Uterus (tissue), 4 donors: ENCODE measurements around the gene TSPAN18. TPM values are rescaled to one million over a fixed set of nuclear protein-coding genes. Genes with fewer than 3 reads are reported as not detected.

Experiments
- DNase-seq, 2 donors: peaks; one replicate each; pipeline ENCODE4 v3.0.0-alpha.2; 2019 to 2020
- H3K27ac ChIP-seq, 2 donors: fragments of 200-600 bp; sonication (generic); 1 replicate in 1 of 2; 2 replicates in 1 of 2; pipeline ENCODE4 v1.5.1; 2016 to 2018
- H3K27me3 ChIP-seq, 2 donors: fragments of 200-600 bp; sonication (generic); one replicate each; pipeline ENCODE4 v1.5.1; 2018 to 2019; ENCODE audit warnings: control low read depth in 1 of 2
- H3K36me3 ChIP-seq, 2 donors: fragments of 200-600 bp; sonication (generic); one replicate each; pipeline ENCODE4 v1.5.1; 2019; ENCODE audit warnings: control low read depth in 1 of 2
- H3K4me1 ChIP-seq, 2 donors: fragments of 200-600 bp; sonication (generic); one replicate each; pipeline ENCODE4 v1.5.1; 2018 to 2019; ENCODE audit warnings: control low read depth in 1 of 2
- H3K4me3 ChIP-seq, 2 donors: fragments of 200-600 bp; sonication (generic); 1 replicate in 1 of 2; 2 replicates in 1 of 2; pipeline ENCODE4 v1.5.1; 2018 to 2019; ENCODE audit warnings: mild to moderate bottlenecking in 1 of 2
- H3K9me3 ChIP-seq, 2 donors: fragments of 200-600 bp; sonication (generic); one replicate each; pipeline ENCODE4 v1.5.1; 2019; ENCODE audit warnings: control low read depth in 1 of 2
- POLR2A ChIP-seq, 2 donors: fragments of 450-650 bp; IDR thresholded peaks; one replicate each; pipeline ENCODE4 v1.6.1; 2016; ENCODE audit warnings: antibody characterized with exemption in 2 of 2, mild to moderate bottlenecking in 1 of 2, moderate library complexity in 1 of 2
- intact Hi-C: fragments of 100-400 bp; cut with DNase I; formaldehyde crosslinking; loops from one replicate; pipeline ENCODE4 v1.15.1; 2023; ENCODE audit warnings: low total_unique reads
- total RNA-seq, 4 donors: library from RNA; depleted of rRNA in 3 of 4; stranded (reverse); fragments of >200 nt in 3 of 4; gene quantifications; one replicate each; pipeline versions ENCODE4 v1.1.0 to v1.2.4, GENCODE V29; 2014 to 2023
- TF ChIP-seq, protein P1 (sequence below), 4 experiments: fragments of 200-600 bp in 2 of 4; fragments of 450-650 bp in 2 of 4; sonication (generic) in 2 of 4; IDR thresholded peaks; one replicate each; pipeline ENCODE4 v1.5.1; 2016 to 2019; ENCODE audit warnings: antibody characterized with exemption in 4 of 4, mild to moderate bottlenecking in 2 of 4, moderate library complexity in 1 of 4
- donor health status: DM: yes; HTN: yes; CAD: no.

TSPAN18 gene
- total RNA-seq, 4 donors from 2014 or later = 1.2 to 117 (median 20.1) TPM

DNA sequence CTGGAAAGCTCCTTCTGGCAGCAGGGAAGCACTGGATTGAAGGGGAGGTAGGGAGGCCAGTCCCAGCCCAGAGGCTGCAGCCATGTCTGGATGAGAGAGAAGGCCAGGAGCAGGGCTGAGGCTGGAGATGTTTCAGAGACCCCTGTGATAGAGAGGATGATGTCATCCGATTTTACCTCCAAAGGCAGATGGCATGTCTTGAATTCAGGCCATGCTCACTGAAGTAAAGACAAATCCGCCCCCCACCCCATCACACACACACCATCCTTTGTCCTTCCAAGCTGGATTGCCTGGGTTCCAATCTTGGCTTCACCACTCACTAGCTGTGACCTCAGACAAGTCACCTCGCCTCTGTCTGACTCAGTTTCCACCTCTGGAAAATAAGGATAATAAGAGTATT is 176.8 kb downstream of the TSPAN18 start:
- Histone ChIP-seq H3K36me3 (no peaks in the 10 kb centered on the region), H3K4me1 (no peaks in the 10 kb centered on the region), H3K27ac (no peak overlapping the region), H3K9me3 (no peaks in the 10 kb centered on the region), H3K4me3 (no peak overlapping the region), H3K27me3 (no peaks in the 10 kb centered on the region)
- intact Hi-C loops = loop anchor here (10.0 kb wide), 1 partner anchor 339 kb away; the partner anchor contains the start of gene CD82
- no peak for DNase-seq
- no peak for TF ChIP-seq POLR2A (IDR thresholded peaks at IDR 0.05)
- TF ChIP-seq, protein P1, sequence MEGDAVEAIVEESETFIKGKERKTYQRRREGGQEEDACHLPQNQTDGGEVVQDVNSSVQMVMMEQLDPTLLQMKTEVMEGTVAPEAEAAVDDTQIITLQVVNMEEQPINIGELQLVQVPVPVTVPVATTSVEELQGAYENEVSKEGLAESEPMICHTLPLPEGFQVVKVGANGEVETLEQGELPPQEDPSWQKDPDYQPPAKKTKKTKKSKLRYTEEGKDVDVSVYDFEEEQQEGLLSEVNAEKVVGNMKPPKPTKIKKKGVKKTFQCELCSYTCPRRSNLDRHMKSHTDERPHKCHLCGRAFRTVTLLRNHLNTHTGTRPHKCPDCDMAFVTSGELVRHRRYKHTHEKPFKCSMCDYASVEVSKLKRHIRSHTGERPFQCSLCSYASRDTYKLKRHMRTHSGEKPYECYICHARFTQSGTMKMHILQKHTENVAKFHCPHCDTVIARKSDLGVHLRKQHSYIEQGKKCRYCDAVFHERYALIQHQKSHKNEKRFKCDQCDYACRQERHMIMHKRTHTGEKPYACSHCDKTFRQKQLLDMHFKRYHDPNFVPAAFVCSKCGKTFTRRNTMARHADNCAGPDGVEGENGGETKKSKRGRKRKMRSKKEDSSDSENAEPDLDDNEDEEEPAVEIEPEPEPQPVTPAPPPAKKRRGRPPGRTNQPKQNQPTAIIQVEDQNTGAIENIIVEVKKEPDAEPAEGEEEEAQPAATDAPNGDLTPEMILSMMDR (IDR thresholded peaks at IDR 0.05) = no peak

- no peak overlapping the region for H3K4me3 ChIP-seq
- no peaks in the 10 kb centered on the region for H3K27me3 ChIP-seq
- no peak for DNase-seq
- no peaks in the 10 kb centered on the region for H3K36me3 ChIP-seq
- intact Hi-C loops = loop anchor here (10.0 kb wide), 1 partner anchor 340 kb away; the partner anchor contains the start of gene CD82
- no peaks in the 10 kb centered on the region for H3K9me3 ChIP-seq
- TF ChIP-seq POLR2A (IDR thresholded peaks at IDR 0.05) = no peak
- TF ChIP-seq, protein P1 (IDR thresholded peaks at IDR 0.05) = no peak
- H3K4me1 ChIP-seq = no peaks in the 10 kb centered on the region
- H3K27ac ChIP-seq = no peak overlapping the region
Measured at GRCh38 chr11:44904261-44905020, 177.7 kb downstream of the TSPAN18 start.

- DNase-seq = no peak
- H3K36me3 ChIP-seq = no peaks in the 10 kb centered on the region
- no peaks in the 10 kb centered on the region for H3K9me3 ChIP-seq
- no peaks in the 10 kb centered on the region for H3K4me1 ChIP-seq
- H3K27ac ChIP-seq = no peak overlapping the region
- intact Hi-C loops = loop anchor here (10.0 kb wide), 1 partner anchor 340 kb away; the partner anchor contains the start of gene CD82
- H3K27me3 ChIP-seq = no peaks in the 10 kb centered on the region
- TF ChIP-seq, protein P1 (IDR thresholded peaks at IDR 0.05) = no peak
- no peak for TF ChIP-seq POLR2A (IDR thresholded peaks at IDR 0.05)
- no peak overlapping the region for H3K4me3 ChIP-seq
Measured at GRCh38 chr11:44905131-44905866, 178.5 kb downstream of the TSPAN18 start.

DNA sequence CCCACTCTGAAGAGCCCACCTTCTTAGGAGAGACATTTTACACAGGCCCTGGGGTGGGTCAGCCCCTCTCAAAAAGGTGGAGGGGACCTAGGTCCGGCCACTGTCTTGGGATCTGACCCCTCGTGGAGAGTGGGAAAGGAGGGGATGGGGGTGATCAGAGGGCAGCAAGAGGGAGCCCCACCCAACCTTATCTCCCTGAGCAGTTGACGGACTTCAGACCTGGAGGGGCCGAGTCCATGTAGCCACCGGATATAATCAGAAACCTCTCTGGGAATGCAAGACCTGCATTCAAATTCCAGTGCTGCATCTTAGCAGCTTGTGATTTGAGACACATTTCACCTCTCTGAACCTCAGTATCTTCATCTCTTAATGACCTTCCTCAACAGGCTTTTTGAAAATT is 179.9 kb downstream of the TSPAN18 start:
- no peaks in the 10 kb centered on the region for H3K9me3 ChIP-seq
- H3K27ac ChIP-seq = no peak overlapping the region
- no peaks in the 10 kb centered on the region for H3K27me3 ChIP-seq
- no peaks in the 10 kb centered on the region for H3K4me1 ChIP-seq
- TF ChIP-seq, protein P1 (IDR thresholded peaks at IDR 0.05) = no peak
- TF ChIP-seq POLR2A (IDR thresholded peaks at IDR 0.05) = no peak
- no peak for DNase-seq
- H3K36me3 ChIP-seq = no peaks in the 10 kb centered on the region
- no peak overlapping the region for H3K4me3 ChIP-seq
- intact Hi-C loops = loop anchor here (10.0 kb wide), 1 partner anchor 342 kb away; the partner anchor contains the start of gene CD82

DNA sequence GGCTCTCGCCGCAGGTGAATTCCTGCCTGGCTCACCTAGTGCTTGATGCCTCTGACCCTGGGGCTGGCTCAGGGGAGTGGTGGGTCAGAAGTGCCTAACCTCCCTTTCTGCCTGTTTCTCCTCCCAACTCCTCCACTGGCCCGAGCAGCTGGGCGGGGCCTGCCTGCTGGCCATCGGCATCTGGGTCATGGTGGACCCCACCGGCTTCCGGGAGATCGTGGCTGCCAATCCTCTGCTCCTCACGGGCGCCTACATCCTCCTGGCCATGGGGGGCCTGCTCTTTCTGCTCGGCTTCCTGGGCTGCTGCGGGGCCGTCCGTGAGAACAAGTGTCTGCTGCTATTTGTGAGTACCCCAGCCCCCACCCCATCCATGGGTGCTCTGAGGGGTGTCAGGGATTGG is 182.8 kb downstream of the TSPAN18 start:
- no peaks in the 10 kb centered on the region for H3K27me3 ChIP-seq
- DNase-seq = no peak
- TF ChIP-seq, protein P1 (IDR thresholded peaks at IDR 0.05) = no peak
- TF ChIP-seq POLR2A (IDR thresholded peaks at IDR 0.05) = no peak
- no peaks in the 10 kb centered on the region for H3K36me3 ChIP-seq
- H3K27ac ChIP-seq = no peak overlapping the region
- H3K9me3 ChIP-seq = no peaks in the 10 kb centered on the region
- intact Hi-C loops = loop anchor here (10.0 kb wide), 1 partner anchor 345 kb away; the partner anchor contains the start of gene CD82
- no peaks in the 10 kb centered on the region for H3K4me1 ChIP-seq
- H3K4me3 ChIP-seq = no peak overlapping the region
